Sigmoid colon (tissue), 7 donors: Measurements from ENCODE around the gene ARHGAP22. TPM values are rescaled to one million over a fixed set of nuclear protein-coding genes. Genes with fewer than 3 reads are reported as not detected.
A peak's percentile ranks its signal among the peaks of the same experiment; 100 is the strongest.

ENCODE experiments used
- DNase-seq: peaks from one replicate; pipeline ENCODE4 v3.0.0-alpha.2; 2019
- H3K27ac ChIP-seq, 4 donors: fragments of 200-600 bp; sonication (generic); one replicate each; pipeline ENCODE4 v1.5.1; 2016 to 2019; ENCODE audit warnings: mild to moderate bottlenecking in 1 of 4
- H3K27me3 ChIP-seq, 3 donors: fragments of 200-600 bp; sonication (generic); one replicate each; pipeline ENCODE4 v1.5.1; 2019; ENCODE audit warnings: mild to moderate bottlenecking in 1 of 3
- H3K36me3 ChIP-seq, 4 donors: fragments of 200-600 bp; sonication (generic); one replicate each; pipeline ENCODE4 v1.5.1; 2016 to 2019
- H3K4me1 ChIP-seq, 4 donors: fragments of 200-600 bp; sonication (generic); one replicate each; pipeline ENCODE4 v1.5.1; 2017 to 2019
- H3K4me3 ChIP-seq, 4 donors: fragments of 200-600 bp; sonication (generic); one replicate each; pipeline ENCODE4 v1.5.1; 2017 to 2019; ENCODE audit warnings: mild to moderate bottlenecking in 2 of 4, moderate library complexity in 1 of 4
- H3K9me3 ChIP-seq, 4 donors: fragments of 200-600 bp in 3 of 4; sonication (generic) in 3 of 4; one replicate each; pipeline versions ENCODE4 v1.5.1 to v1.6.1; 2013 to 2019
- EP300 ChIP-seq, 4 donors: sonication (generic); formaldehyde crosslinking; IDR thresholded peaks; one replicate each; pipeline ENCODE4 v1.6.1; 2017; ENCODE audit warnings: antibody characterized with exemption in 4 of 4
- POLR2A ChIP-seq, 2 donors: fragments of 450-650 bp; IDR thresholded peaks; one replicate each; pipeline ENCODE4 v1.6.1; 2016; ENCODE audit warnings: antibody characterized with exemption in 2 of 2, mild to moderate bottlenecking in 2 of 2, moderate library complexity in 2 of 2
- POLR2AphosphoS5 ChIP-seq, 4 donors: sonication (generic); formaldehyde crosslinking; IDR thresholded peaks; one replicate each; pipeline ENCODE4 v1.6.1; 2017; ENCODE audit warnings: antibody characterized with exemption in 4 of 4
- WGBS, 2 donors: extraction: QIAGEN DNeasy Blood & Tissue Kit; methylation state at CpG; one replicate each; pipeline ENCODE4 v1.1.7; 2013; 5-methylcytosine and 5-hydroxymethylcytosine counted together
- intact Hi-C: fragments of 100-400 bp; cut with DNase I; formaldehyde crosslinking; loops from one replicate; pipeline ENCODE4 v1.15.1; 2023
- polyA plus RNA-seq, 3 donors: library from polyadenylated mRNA; stranded (reverse); fragments of 200-250 nt; gene quantifications; one replicate each; pipeline ENCODE4 v1.2.3, GENCODE V29; 2013
- total RNA-seq, 4 donors: library from RNA; depleted of rRNA; stranded (reverse); fragments of >200 nt; gene quantifications; one replicate each; pipeline ENCODE4 v1.1.0, GENCODE V29; 2016
- TF ChIP-seq, protein P1 (sequence below), 4 experiments: fragments of 450-650 bp in 3 of 4; fragments of 200-600 bp in 1 of 4; IDR thresholded peaks; one replicate each; pipeline ENCODE4 v1.5.1; 2016 to 2019; ENCODE audit warnings: antibody characterized with exemption in 4 of 4, mild to moderate bottlenecking in 3 of 4, moderate library complexity in 2 of 4
- donor health status: healthy with polysubstance abuse.
- donor health status: Bipolar disorder and iron deficiency.
- donor health status: healthy.

Gene ARHGAP22
- total and polyA plus RNA-seq, 7 donors, result 1.2 to 6.4 (median 3.1) TPM

DNA sequence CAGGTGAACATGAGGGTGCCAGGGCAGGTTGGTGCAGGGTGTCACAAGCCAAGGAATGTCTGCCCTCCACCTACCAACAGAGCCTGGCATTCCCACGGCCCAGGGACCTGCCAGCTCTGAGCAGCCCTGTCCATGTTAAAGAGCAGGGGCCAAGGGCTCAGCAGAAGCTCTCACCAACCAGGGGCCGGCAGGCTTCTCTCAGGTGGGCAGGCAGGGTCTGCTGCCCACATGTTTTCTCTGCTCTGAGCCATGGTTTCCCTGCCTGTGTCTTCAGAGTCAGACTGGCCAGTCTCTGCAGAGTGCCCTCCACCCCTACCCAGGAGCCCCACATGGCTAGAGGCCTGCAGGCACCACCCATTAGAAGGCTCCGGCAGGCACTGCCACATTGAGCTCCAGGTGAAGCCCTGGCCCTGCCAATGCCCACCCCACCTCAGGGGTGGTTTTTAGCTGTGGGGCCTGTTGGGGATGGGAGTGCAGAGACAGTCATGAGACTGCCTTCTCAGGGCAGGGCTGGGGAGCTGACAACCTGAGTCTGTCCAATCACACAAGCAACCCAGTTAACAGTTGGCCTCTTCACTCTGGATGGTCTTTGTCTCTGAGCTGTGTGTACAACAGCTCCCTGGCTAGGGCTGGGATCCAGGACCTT, 135.9 kb downstream of the ARHGAP22 start:
- H3K9me3 ChIP-seq, result no peaks in the 10 kb centered on the region
- H3K27me3 ChIP-seq, result peaks cover 0 to 7% (median 4%) of the 10 kb centered on the region in 3 donors
- peaks cover 0 to 32% (median 27%) of the 10 kb centered on the region in 4 donors for H3K4me1 ChIP-seq
- no peak overlapping the region for H3K27ac ChIP-seq
- H3K4me3 ChIP-seq, result no peak overlapping the region
- WGBS, 2 donors, result 88 to 90% methylated on average over 3 of the region's 3 CpGs
- intact Hi-C loops, result no loop called here
- peak; percentile 48 for DNase-seq
- TF ChIP-seq POLR2AphosphoS5 (IDR thresholded peaks at IDR 0.05) (no peak), EP300 (IDR thresholded peaks at IDR 0.05) (no peak), POLR2A (IDR thresholded peaks at IDR 0.05) (no peak)
- TF ChIP-seq, protein P1, sequence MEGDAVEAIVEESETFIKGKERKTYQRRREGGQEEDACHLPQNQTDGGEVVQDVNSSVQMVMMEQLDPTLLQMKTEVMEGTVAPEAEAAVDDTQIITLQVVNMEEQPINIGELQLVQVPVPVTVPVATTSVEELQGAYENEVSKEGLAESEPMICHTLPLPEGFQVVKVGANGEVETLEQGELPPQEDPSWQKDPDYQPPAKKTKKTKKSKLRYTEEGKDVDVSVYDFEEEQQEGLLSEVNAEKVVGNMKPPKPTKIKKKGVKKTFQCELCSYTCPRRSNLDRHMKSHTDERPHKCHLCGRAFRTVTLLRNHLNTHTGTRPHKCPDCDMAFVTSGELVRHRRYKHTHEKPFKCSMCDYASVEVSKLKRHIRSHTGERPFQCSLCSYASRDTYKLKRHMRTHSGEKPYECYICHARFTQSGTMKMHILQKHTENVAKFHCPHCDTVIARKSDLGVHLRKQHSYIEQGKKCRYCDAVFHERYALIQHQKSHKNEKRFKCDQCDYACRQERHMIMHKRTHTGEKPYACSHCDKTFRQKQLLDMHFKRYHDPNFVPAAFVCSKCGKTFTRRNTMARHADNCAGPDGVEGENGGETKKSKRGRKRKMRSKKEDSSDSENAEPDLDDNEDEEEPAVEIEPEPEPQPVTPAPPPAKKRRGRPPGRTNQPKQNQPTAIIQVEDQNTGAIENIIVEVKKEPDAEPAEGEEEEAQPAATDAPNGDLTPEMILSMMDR (IDR thresholded peaks at IDR 0.05), result no peak
- no peaks in the 10 kb centered on the region for H3K36me3 ChIP-seq

DNA sequence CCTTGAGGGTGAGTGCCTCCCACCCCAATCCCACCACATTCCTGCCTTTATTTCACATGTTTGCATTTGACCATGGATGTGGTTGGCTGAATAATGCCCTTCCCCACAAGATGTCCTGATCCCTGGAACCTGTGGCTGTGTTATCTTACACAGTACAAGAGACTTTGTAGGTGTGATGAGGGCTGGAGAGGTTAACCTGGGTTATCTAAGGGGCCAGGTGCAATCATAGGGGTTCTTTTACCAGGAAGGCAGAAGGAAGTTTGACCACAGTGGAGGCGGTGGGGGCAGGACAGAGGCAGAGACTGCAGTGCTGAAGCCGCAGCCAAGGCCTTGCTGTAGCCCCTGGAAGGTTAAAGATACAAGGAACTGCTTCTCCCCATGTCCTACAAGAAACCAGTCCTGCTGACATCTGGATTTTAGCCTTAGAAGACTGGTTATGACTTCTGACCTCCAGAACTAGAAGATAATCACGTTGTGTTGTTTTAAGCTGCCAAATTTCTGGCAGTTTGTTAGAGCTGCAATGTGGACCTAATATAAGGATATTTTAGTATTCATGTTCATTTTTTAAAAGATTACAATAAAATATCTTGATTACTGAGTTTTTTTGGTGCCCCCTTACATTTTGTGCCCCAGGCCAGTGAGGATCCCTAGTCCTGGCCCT, 136.6 kb downstream of the ARHGAP22 start:
- Histone ChIP-seq H3K27ac (no peak overlapping the region), H3K27me3 (peaks cover 0 to 7% (median 4%) of the 10 kb centered on the region in 3 donors), H3K9me3 (no peaks in the 10 kb centered on the region), H3K4me1 (peaks cover 0 to 39% (median 34%) of the 10 kb centered on the region in 4 donors), H3K36me3 (no peaks in the 10 kb centered on the region), H3K4me3 (no peak overlapping the region)
- intact Hi-C loops, result no loop called here
- TF ChIP-seq, protein P1 (IDR thresholded peaks at IDR 0.05), result no peak
- TF ChIP-seq EP300 (IDR thresholded peaks at IDR 0.05), result no peak
- no peak for TF ChIP-seq POLR2A (IDR thresholded peaks at IDR 0.05)
- TF ChIP-seq POLR2AphosphoS5 (IDR thresholded peaks at IDR 0.05), result no peak
- 59 to 73% methylated on average over 3 of the region's 3 CpGs for WGBS, 2 donors
- no peak for DNase-seq

DNA sequence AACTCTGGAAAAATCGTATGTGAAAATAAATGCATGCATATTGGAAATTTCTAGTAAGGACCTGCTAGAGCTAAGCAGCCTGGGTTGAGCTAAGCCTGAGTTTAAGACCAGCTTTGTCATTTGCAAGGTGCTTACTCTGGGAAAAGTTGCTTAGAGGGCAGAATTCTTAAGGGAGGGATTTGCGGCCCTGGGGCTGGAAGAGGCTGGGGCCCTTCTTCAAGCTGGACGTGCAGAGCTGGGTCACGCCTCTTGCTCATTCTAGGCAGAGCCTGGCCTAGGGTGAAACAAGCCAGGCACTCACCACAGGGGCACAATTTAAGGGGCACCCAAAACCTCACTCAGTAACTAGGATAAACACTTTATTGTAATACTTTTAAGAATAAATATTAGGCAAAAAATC, 137.2 kb downstream of the ARHGAP22 start:
- peaks cover 0 to 7% (median 4%) of the 10 kb centered on the region in 3 donors for H3K27me3 ChIP-seq
- WGBS, 2 donors, result 80 to 86% methylated on average over 4 of the region's 4 CpGs
- intact Hi-C loops, result no loop called here
- H3K27ac ChIP-seq, result no peak overlapping the region
- H3K36me3 ChIP-seq, result no peaks in the 10 kb centered on the region
- DNase-seq, result no peak
- no peak for TF ChIP-seq EP300 (IDR thresholded peaks at IDR 0.05)
- no peak for TF ChIP-seq POLR2A (IDR thresholded peaks at IDR 0.05)
- TF ChIP-seq POLR2AphosphoS5 (IDR thresholded peaks at IDR 0.05), result no peak
- TF ChIP-seq, protein P1 (IDR thresholded peaks at IDR 0.05), result no peak
- no peak overlapping the region for H3K4me3 ChIP-seq
- H3K9me3 ChIP-seq, result no peaks in the 10 kb centered on the region
- peaks cover 0 to 42% (median 35%) of the 10 kb centered on the region in 4 donors for H3K4me1 ChIP-seq

DNA sequence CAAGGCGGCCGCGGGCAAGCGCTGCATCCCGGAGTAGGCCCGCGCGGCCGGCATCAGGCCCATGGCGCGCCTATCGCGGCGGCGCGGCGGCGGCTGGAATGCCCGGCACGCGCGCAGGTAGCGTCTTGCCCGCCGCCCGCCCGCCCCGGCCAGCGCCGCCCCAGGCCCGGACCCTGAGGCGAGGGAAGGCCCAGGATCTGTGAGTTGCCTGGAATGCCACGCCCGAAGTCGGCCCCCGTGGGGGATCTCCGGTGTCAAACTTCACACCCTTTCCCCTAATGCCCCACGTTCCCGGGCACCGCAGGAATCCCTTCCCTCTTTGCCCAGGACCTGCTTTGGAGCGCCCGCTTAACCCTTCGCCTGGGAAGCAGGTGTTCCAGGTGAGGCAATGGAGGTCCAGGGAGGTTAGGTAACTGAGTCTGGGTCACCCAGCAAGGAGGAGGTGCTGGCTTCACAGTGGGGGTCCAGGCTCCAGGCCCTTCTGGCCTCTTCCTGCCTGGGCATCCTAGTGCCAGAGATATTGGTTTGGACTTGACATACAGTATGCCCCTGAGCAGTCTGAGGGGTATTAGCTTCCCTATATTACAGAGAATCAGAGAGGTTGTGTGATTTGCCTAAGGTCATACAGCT, 138.1 kb downstream of the ARHGAP22 start:
- H3K9me3 ChIP-seq, result no peaks in the 10 kb centered on the region
- intact Hi-C loops, result no loop called here
- peaks cover 0 to 7% (median 4%) of the 10 kb centered on the region in 3 donors for H3K27me3 ChIP-seq
- H3K4me1 ChIP-seq, result peaks cover 0 to 42% (median 35%) of the 10 kb centered on the region in 4 donors
- 19 to 55% methylated on average over 43 of the region's 43 CpGs for WGBS, 2 donors
- peak overlapping the region in 2 of 4 donors; percentile 19 to 34 for H3K4me3 ChIP-seq
- DNase-seq, result no peak
- H3K27ac ChIP-seq, result no peak overlapping the region
- no peak for TF ChIP-seq POLR2AphosphoS5 (IDR thresholded peaks at IDR 0.05)
- no peak for TF ChIP-seq POLR2A (IDR thresholded peaks at IDR 0.05)
- TF ChIP-seq, protein P1 (IDR thresholded peaks at IDR 0.05), result no peak
- TF ChIP-seq EP300 (IDR thresholded peaks at IDR 0.05), result no peak
- no peaks in the 10 kb centered on the region for H3K36me3 ChIP-seq
